Measurements from ENCODE around the gene AEBP1. TPM values are rescaled to one million over a fixed set of nuclear protein-coding genes. Genes with fewer than 3 reads are reported as not detected.

Gene AEBP1
- total and polyA plus RNA-seq, 2 experiments from 2014 or later, result 94.1 to 96.0 TPM

DNA sequence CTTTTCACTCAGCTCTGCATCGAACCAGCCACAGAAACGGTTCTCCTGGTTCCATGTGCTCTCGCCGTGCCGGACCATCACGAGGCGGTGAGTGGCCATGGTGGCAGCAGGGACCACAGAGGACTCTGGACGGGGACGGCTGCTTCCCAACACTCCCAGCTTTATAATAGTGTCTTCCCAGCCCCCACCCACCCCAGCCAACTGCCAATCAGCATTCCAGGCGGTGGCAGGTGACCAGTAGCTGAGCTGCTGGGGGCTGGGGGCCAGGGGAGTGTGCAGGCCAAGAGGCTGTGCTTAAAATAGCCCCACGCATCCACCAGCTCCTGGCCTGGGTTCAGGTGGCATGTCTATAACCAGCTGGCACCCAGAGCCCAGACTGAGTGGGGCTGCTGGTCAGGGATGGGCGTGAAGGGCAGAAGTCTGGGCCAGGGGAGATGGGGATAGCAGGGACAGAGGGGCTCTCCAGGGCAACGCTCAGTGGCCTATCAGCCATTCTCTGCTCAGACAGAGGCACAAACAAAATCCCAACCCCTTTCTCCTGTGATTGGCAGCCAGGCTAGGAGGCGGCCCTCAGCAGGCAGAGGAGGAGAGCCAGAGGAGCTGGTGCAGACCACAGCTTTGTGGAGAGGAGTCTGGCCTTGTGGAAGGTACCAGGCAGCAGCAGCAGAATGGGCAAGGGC lies 38.6 kb upstream of the AEBP1 start, which contains the start of gene PGAM2:
Gene PGAM2 (minus strand): TSS at position 137 of the 680 bp plus-strand sequence. CDS start 38 bp downstream, at position 99.
- no peaks in the 10 kb centered on the region for H3K36me3 ChIP-seq
- peaks cover 44% of the 10 kb centered on the region for H3K4me1 ChIP-seq (ENCODE audit: low read depth)
- no peaks in the 10 kb centered on the region for H3K27me3 ChIP-seq
- no peaks in the 10 kb centered on the region for H3K9me3 ChIP-seq (ENCODE audit: low read depth)
- H3K4me3 ChIP-seq, result peak within 1 kb of the TSS; percentile 22
- TF ChIP-seq, protein P1, sequence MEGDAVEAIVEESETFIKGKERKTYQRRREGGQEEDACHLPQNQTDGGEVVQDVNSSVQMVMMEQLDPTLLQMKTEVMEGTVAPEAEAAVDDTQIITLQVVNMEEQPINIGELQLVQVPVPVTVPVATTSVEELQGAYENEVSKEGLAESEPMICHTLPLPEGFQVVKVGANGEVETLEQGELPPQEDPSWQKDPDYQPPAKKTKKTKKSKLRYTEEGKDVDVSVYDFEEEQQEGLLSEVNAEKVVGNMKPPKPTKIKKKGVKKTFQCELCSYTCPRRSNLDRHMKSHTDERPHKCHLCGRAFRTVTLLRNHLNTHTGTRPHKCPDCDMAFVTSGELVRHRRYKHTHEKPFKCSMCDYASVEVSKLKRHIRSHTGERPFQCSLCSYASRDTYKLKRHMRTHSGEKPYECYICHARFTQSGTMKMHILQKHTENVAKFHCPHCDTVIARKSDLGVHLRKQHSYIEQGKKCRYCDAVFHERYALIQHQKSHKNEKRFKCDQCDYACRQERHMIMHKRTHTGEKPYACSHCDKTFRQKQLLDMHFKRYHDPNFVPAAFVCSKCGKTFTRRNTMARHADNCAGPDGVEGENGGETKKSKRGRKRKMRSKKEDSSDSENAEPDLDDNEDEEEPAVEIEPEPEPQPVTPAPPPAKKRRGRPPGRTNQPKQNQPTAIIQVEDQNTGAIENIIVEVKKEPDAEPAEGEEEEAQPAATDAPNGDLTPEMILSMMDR (IDR thresholded peaks at IDR 0.05; ENCODE audit: low read depth, low read length), result no peak
- DNase-seq (ENCODE audit: low read depth in 1 of 2, low spot score in 1 of 2), result peak; percentile 45 to 90
- H3K27ac ChIP-seq, result peak within 1 kb of the TSS; percentile 80

GRCh38 chr7:44066111-44066460 lies 38.1 kb upstream of the AEBP1 start:
- no peaks in the 10 kb centered on the region for H3K27me3 ChIP-seq
- TF ChIP-seq, protein P1 (IDR thresholded peaks at IDR 0.05; ENCODE audit: low read depth, low read length), result no peak
- H3K4me3 ChIP-seq, result no peak overlapping the region
- peaks cover 44% of the 10 kb centered on the region for H3K4me1 ChIP-seq (ENCODE audit: low read depth)
- no peaks in the 10 kb centered on the region for H3K9me3 ChIP-seq (ENCODE audit: low read depth)
- no peaks in the 10 kb centered on the region for H3K36me3 ChIP-seq
- peak overlapping the region; percentile 80 for H3K27ac ChIP-seq
- DNase-seq (ENCODE audit: low read depth in 1 of 2, low spot score in 1 of 2), result no peak

- TF ChIP-seq, protein P1 (IDR thresholded peaks at IDR 0.05; ENCODE audit: low read depth, low read length), result no peak
- Histone ChIP-seq H3K4me1 (ENCODE audit: low read depth) (peaks cover 44% of the 10 kb centered on the region), H3K36me3 (no peaks in the 10 kb centered on the region), H3K9me3 (ENCODE audit: low read depth) (no peaks in the 10 kb centered on the region), H3K4me3 (no peak overlapping the region), H3K27ac (peak overlapping the region; percentile 80), H3K27me3 (no peaks in the 10 kb centered on the region)
- no peak for DNase-seq (ENCODE audit: low read depth in 1 of 2, low spot score in 1 of 2)
These were observed 37.6 kb upstream of the AEBP1 start for GRCh38 chr7:44066494-44067063.

GRCh38 chr7:44067064-44067951 lies 36.8 kb upstream of the AEBP1 start:
- no peaks in the 10 kb centered on the region for H3K27me3 ChIP-seq
- TF ChIP-seq, protein P1 (IDR thresholded peaks at IDR 0.05; ENCODE audit: low read depth, low read length), result no peak
- no peaks in the 10 kb centered on the region for H3K36me3 ChIP-seq
- H3K4me3 ChIP-seq, result no peak overlapping the region
- peak overlapping the region; percentile 80 for H3K27ac ChIP-seq
- DNase-seq (ENCODE audit: low read depth in 1 of 2, low spot score in 1 of 2), result no peak
- H3K4me1 ChIP-seq (ENCODE audit: low read depth), result peaks cover 44% of the 10 kb centered on the region
- no peaks in the 10 kb centered on the region for H3K9me3 ChIP-seq (ENCODE audit: low read depth)

DNA sequence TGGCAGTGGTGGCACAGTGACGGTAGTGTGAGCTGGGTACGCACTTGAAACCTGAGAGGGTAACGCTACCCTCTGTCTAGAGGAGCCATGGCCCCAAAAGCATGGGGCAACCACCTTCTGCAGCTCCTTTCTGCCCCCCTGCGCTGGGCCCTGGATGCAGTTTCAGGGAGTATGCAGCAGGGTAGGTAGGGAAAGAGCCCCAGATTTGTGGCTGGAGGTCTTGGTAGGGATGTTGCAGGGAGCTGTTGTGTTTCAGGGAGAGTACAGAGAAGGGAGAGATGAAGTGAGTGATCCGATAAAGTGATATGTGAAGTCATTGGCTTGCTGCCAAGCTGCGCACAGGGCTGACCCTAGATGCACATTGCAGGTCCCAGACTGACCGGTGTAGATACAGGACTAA lies 36.1 kb upstream of the AEBP1 start:
- no peak for DNase-seq (ENCODE audit: low read depth in 1 of 2, low spot score in 1 of 2)
- Histone ChIP-seq H3K4me3 (no peak overlapping the region), H3K27ac (peak overlapping the region; percentile 80), H3K4me1 (ENCODE audit: low read depth) (peaks cover 40% of the 10 kb centered on the region), H3K27me3 (no peaks in the 10 kb centered on the region), H3K9me3 (ENCODE audit: low read depth) (no peaks in the 10 kb centered on the region), H3K36me3 (peaks cover 6% of the 10 kb centered on the region)
- TF ChIP-seq, protein P1 (IDR thresholded peaks at IDR 0.05; ENCODE audit: low read depth, low read length), result no peak
